ENCODE results near the gene NMRK2.

GRCh38 chr19:3923096-3923758 is 9.6 kb upstream of the NMRK2 start:
- TF ChIP-seq CTCF (conservative IDR thresholded peaks at IDR 0.05; ENCODE audit: low read depth, low read length) (no peak), EZH2 (IDR thresholded peaks at IDR 0.05; ENCODE audit: borderline replicate concordance, low read depth, low read length, poor library complexity, severe bottlenecking) (no peak)

All from A673 (cell line).